HT1080 (cell line): ENCODE results near the gene ANGPT4. TPM values are rescaled to one million over a fixed set of nuclear protein-coding genes. Genes with fewer than 3 reads are reported as not detected.
"Not testable (repeated sequence)": the region's sequence is repeated elsewhere in the genome, so short reads cannot be mapped to it uniquely, and the experiment has no call there.

Experiments
- DNase-seq: peaks from one replicate; pipeline ENCODE4 v3.0.0-alpha.2; 2015; ENCODE audit warnings: low read depth
- total RNA-seq: library from RNA; depleted of rRNA; stranded (reverse); fragments of >200 nt; shearing (Covaris generic); gene quantifications from 2 replicates; pipeline ENCODE4 v1.2.3, GENCODE V29; 2014

Gene ANGPT4
- total RNA-seq, 1 experiment from 2014 or later: 0.02 TPM

DNA sequence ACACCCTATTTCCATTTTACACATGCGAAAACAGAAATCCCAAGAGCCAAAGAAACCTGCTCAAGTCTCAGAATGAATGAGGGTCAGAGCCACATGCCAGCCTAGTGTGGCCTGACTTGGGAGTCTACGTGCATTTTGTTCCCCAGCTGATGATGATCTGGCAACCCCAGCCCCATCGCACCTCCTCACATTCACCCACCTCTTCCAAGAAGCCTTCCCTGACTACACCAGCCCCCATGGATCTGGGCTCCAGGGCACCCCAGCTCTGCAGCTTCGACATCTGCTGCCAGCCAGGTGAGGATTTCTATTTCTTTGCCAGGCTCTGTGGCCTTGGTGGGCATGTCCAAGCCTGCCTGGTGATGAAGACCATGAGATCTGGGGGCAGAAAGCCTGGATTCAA, 41.0 kb downstream of the ANGPT4 start:
- no peak for DNase-seq

GRCh38 chr20:873875-874607, 42.1 kb downstream of the ANGPT4 start:
- DNase-seq: no peak

DNA sequence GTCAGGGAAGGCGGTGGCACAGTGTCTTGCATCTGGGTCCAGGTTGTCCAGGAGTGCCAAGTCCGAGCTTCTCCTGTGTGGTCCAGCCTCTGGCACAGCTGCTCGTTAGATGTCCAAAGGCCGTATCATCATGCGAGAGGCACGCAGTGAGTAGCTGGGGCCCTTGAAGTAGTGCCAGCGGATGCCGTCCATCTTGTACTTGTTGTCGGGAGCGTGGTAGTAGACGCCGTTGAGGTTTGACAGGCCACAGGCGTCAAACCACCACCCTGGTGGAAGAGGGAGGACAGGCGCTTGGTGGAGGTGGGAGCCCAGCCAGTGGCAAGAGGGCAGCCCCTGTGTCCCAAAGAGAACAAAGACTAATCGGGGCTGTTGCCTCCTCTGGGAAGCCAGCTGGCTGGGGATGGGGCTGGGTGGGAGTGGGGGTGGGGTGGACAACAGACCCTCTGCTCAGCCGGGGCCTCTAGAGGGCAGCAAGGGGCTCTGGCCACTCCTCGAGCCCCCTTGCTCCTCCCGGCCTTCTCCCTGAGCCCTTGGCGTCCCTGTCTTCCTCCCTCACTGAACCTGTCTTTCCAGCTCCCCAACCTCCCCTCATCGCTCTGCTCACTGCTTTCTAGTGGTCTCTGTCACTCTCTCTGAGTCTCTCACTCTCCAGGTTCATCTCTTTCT, 43.1 kb downstream of the ANGPT4 start:
- DNase-seq: no peak

DNA sequence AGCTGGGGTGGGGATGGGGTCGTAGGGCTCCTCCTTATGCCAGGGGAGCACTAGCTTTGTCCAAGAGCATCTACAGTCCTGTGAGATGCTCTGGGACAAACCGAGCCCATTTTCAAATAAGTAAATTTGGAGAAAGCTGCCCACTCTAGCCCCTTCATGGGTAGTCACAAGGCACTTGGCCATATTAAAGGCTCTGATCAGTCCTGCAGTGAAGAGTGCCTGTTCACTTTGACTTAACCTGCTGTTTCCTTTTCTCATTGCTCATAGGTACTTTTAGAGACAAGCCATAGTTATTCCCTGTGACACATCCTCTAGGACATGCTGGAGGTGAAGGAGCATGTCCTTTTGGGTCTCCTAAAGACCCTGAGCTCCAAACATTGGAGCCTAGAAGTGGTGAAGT, 44.2 kb downstream of the ANGPT4 start:
- DNase-seq: no peak

GRCh38 chr20:871436-871835, 44.7 kb downstream of the ANGPT4 start:
- DNase-seq: no peak

DNA sequence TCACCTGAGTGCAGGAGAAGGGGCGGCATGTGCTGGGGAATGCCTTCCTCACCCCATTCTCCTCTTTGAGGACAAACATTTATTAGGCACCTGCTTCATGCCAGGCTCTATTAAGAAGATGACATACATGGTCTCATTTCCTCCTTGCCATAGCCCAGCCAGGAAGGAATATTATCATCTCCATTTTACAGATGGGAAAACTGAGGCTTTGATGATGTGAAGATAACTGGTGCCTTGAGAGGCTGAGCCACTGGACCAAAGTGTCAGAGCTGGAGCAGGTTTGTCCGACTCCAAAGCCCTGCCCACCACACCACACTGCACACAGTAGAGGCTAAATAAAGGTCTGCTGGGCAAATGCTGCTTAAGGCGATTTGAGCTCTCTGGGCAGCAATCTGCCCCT, 45.4 kb downstream of the ANGPT4 start:
- no peak for DNase-seq

DNA sequence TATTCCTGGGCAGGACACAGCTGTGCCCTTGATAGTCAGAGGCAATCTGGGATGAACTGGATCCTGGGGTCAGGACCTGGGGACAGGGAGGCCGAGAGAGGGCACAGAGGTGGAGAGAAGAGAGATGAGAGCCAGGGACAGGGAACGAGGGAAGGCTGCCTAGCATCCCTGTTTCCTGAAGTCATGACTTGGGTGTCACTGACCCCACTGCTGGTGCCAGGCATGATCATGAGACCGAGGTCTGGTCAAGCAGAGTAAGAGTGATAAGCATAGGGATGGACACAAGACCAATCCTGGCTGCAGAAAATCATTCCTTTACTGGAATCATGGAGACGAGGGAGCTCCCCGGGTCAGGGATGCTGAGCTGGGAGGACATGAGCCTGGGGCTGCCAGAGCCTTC, 46.5 kb downstream of the ANGPT4 start:
- DNase-seq: no peak

DNA sequence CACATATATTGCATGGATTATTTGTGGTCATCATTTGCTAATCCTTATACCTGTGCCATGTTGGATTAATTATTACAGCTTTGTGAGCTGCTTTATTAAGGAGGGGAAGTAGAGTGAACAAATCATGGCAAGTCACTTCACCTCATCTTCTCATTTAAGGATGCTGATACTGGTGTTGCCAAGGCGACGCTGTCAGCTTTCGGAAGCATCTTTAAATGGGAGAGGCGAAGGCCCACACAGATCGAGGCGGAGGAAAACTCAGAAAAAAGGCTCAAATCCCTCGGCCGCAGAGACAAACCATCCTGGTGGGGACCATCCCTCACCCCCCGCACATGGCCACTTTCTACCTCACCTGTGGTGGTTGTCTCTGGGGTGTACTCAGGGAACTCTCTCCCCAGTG, 47.9 kb downstream of the ANGPT4 start:
- DNase-seq: no peak

- DNase-seq: no peak
Observed at GRCh38 chr20:865440-865839, 50.7 kb downstream of the ANGPT4 start.

GRCh38 chr20:860891-861290, 55.2 kb downstream of the ANGPT4 start:
- DNase-seq: no peak

GRCh38 chr20:859751-860231, 56.3 kb downstream of the ANGPT4 start:
- peak; percentile 78 for DNase-seq

- no peak for DNase-seq
Observed at GRCh38 chr20:858011-858410, 58.1 kb downstream of the ANGPT4 start.

DNA sequence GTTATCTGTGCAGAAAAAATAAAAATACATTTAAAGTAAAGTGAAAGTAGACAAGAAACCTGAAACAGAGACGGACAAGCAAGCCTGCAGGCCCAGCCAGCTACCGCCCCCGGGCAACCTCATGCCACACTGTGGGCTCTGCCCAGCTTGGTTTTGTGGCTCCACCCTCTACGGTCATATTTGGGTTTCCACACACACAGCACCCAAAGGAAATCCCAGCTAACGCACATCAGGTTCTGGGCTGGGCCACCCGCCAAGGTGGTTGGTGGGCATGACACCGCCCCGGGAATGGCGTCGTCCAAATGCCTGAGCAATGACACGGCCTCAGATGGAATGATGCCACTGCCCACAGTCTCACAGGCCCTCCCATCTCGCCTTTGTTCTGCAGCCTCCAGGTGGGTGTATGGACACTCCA, 59.8 kb downstream of the ANGPT4 start:
- peak; percentile 98 for DNase-seq

GRCh38 chr20:855466-856360, 60.4 kb downstream of the ANGPT4 start:
- DNase-seq: no peak

DNA sequence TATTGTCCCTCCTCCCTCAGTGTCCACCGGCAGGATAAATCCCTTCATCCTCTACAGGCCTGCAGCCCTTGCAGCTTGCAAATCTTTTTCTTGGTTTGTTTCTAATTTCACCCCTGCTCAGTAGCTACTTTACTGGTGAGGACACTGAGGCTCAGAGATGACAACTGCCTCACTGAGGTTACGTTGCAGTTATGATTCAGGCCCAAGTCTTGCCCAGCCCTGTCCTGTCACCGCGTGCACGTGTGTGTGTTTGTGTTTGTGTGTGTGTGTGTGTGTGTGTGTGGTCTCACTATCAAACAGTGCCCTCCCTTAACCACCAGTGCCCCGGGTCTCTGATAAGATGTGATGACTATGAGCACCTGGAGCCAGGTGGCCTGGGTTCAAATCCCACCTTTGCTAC, 61.5 kb downstream of the ANGPT4 start:
- DNase-seq: no peak

- DNase-seq: no peak
Observed at GRCh38 chr20:853406-853996, 62.6 kb downstream of the ANGPT4 start.

GRCh38 chr20:848731-849130, 67.4 kb downstream of the ANGPT4 start:
- not testable (repeated sequence) for DNase-seq

DNA sequence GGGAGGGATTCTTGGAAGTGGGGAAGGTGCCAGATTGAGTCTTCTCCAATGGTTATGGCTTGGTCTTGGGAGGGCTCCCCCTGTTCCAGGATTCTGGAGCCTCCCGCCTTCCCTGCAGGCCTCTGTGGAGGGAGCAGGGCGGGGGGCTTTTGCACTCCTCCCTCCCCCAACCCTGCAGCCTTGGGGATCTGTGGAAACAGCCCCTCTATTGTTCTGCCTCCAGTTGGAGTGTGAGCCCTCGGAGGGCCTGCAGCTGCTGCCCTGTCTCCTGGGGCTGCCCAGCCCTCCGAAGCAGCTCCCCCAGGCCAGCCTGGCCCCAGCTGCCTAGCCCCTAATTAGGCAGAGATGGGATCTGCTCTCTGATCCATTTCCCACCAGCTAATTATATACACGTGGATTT, 67.9 kb downstream of the ANGPT4 start:
- no peak for DNase-seq

GRCh38 chr20:846894-847278, 69.2 kb downstream of the ANGPT4 start:
- no peak for DNase-seq

GRCh38 chr20:845941-846893, 69.9 kb downstream of the ANGPT4 start:
- no peak for DNase-seq
